H9 (cell line): Measurements from ENCODE around the gene SLC39A10. TPM values are rescaled to one million over a fixed set of nuclear protein-coding genes. Genes with fewer than 3 reads are reported as not detected.

Experiments used
- DNase-seq: peaks from one replicate; pipeline ENCODE4 v3.0.0-alpha.2; 2017
- H2AFZ ChIP-seq: one replicate; pipeline ENCODE4 v1.6.1; 2013; ENCODE audit warnings: mild to moderate bottlenecking, low read length, control low read depth, moderate library complexity
- H2AK5ac ChIP-seq: 2 replicates; pipeline ENCODE4 v1.6.1; 2013; ENCODE audit warnings: low read length, control low read depth, mixed read lengths; ENCODE audit not compliant: insufficient read length
- H2BK120ac ChIP-seq: one replicate; pipeline ENCODE4 v1.6.1; 2013; ENCODE audit warnings: low read depth, mild to moderate bottlenecking, low read length, control low read depth, inconsistent platforms; ENCODE audit not compliant: poor library complexity, severe bottlenecking
- H2BK12ac ChIP-seq: 2 replicates; pipeline ENCODE4 v1.6.1; 2013; ENCODE audit warnings: low read length, control low read depth, mixed read lengths, low read depth; ENCODE audit not compliant: insufficient read length
- H2BK15ac ChIP-seq: 2 replicates; pipeline ENCODE4 v1.6.1; 2013; ENCODE audit warnings: low read depth, low read length, control low read depth
- H2BK20ac ChIP-seq: one replicate; pipeline ENCODE4 v1.6.1; 2013; ENCODE audit warnings: low read depth, mild to moderate bottlenecking, low read length, control low read depth, inconsistent platforms; ENCODE audit not compliant: poor library complexity, severe bottlenecking
- H2BK5ac ChIP-seq: 2 replicates; pipeline ENCODE4 v1.6.1; 2013; ENCODE audit warnings: low read length, control low read depth, mixed read lengths; ENCODE audit not compliant: insufficient read length
- H3K14ac ChIP-seq: 2 replicates; pipeline ENCODE4 v1.6.1; 2013; ENCODE audit warnings: low read length, control low read depth; ENCODE audit not compliant: insufficient read depth
- H3K18ac ChIP-seq: 2 replicates; pipeline ENCODE4 v1.6.1; 2013; ENCODE audit warnings: low read depth, mild to moderate bottlenecking, mixed read lengths, low read length, control low read depth; ENCODE audit not compliant: insufficient read length
- H3K23ac ChIP-seq: 2 replicates; pipeline ENCODE4 v1.6.1; 2013; ENCODE audit warnings: low read length, control low read depth, mixed read lengths, low read depth; ENCODE audit not compliant: insufficient read length
- H3K23me2 ChIP-seq: 2 replicates; pipeline ENCODE4 v1.6.1; 2013; ENCODE audit warnings: low read depth, mild to moderate bottlenecking, mixed read lengths, low read length, control low read depth; ENCODE audit not compliant: insufficient read length, poor library complexity, severe bottlenecking
- H3K27ac ChIP-seq: 2 replicates; pipeline ENCODE4 v1.5.1; 2013; ENCODE audit warnings: low read length, control low read depth, mixed read lengths, low read depth; ENCODE audit not compliant: insufficient read length
- H3K27me3 ChIP-seq: 2 replicates; pipeline ENCODE4 v1.6.1; 2013; ENCODE audit warnings: low read length, control low read depth, inconsistent platforms; ENCODE audit not compliant: insufficient read depth
- H3K4ac ChIP-seq: 2 replicates; pipeline ENCODE4 v1.6.1; 2013; ENCODE audit warnings: low read depth, mild to moderate bottlenecking, control low read depth, inconsistent platforms, low read length, moderate library complexity
- H3K4me1 ChIP-seq: 2 replicates; pipeline ENCODE4 v1.6.1; 2013; ENCODE audit warnings: low read length, control low read depth, inconsistent platforms; ENCODE audit not compliant: insufficient read depth
- H3K4me2 ChIP-seq: 2 replicates; pipeline ENCODE4 v1.6.1; 2013; ENCODE audit warnings: low read length, control low read depth, mixed read lengths; ENCODE audit not compliant: insufficient read length, insufficient read depth
- H3K56ac ChIP-seq: 2 replicates; pipeline ENCODE4 v1.6.1; 2013; ENCODE audit warnings: low read depth, mild to moderate bottlenecking, mixed read lengths, low read length, control low read depth; ENCODE audit not compliant: insufficient read length
- H3K79me1 ChIP-seq: 2 replicates; pipeline ENCODE4 v1.6.1; 2013; ENCODE audit warnings: low read depth, mild to moderate bottlenecking, moderate library complexity, low read length, control low read depth, inconsistent platforms; ENCODE audit not compliant: insufficient read depth, poor library complexity, severe bottlenecking
- H3K79me2 ChIP-seq: 2 replicates; pipeline ENCODE4 v1.6.1; 2013; ENCODE audit warnings: low read length, control low read depth, inconsistent platforms; ENCODE audit not compliant: insufficient read depth
- H3K9ac ChIP-seq: 2 replicates; pipeline ENCODE4 v1.6.1; 2013; ENCODE audit warnings: low read length, control low read depth, mixed read lengths; ENCODE audit not compliant: insufficient read length; ENCODE audit errors: extremely low read depth
- H3K9me3 ChIP-seq: one replicate; pipeline ENCODE4 v1.6.1; 2013; ENCODE audit warnings: low read depth, low read length, inconsistent platforms; ENCODE audit not compliant: control insufficient read depth
- H3T11ph ChIP-seq: one replicate; pipeline ENCODE4 v1.6.1; 2013; ENCODE audit warnings: mild to moderate bottlenecking, low read length, control low read depth, inconsistent platforms
- H4K20me1 ChIP-seq: one replicate; pipeline ENCODE4 v1.6.1; 2013; ENCODE audit not compliant: control insufficient read depth, insufficient read length, insufficient read depth
- H4K5ac ChIP-seq: 2 replicates; pipeline ENCODE4 v1.6.1; 2013; ENCODE audit warnings: low read depth, mild to moderate bottlenecking, mixed read lengths, low read length, control low read depth; ENCODE audit not compliant: insufficient read length
- H4K8ac ChIP-seq: replicated peaks from 2 replicates; pipeline ENCODE4 v1.6.1; 2013; ENCODE audit warnings: low read length, control low read depth, mixed read lengths, low read depth; ENCODE audit not compliant: insufficient read length
- H4K91ac ChIP-seq: 2 replicates; pipeline ENCODE4 v1.6.1; 2013; ENCODE audit warnings: low read depth, mild to moderate bottlenecking, moderate library complexity, mixed read lengths, low read length, control low read depth; ENCODE audit not compliant: insufficient read length
- H3K27ac Mint-ChIP-seq, 3 experiments: 2 replicates in 2 of 3; 3 replicates in 1 of 3; pipeline ENCODE4 v1.8.0; 2020 to 2021; ENCODE audit warnings: mixed read lengths in 3 of 3, mild to moderate bottlenecking in 1 of 3, moderate library complexity in 1 of 3
- H3K27me3 Mint-ChIP-seq: 2 replicates; pipeline ENCODE4 v1.8.0; 2021; ENCODE audit warnings: low read depth, mild to moderate bottlenecking, moderate library complexity, mixed read lengths
- H3K36me3 Mint-ChIP-seq, 3 experiments: 2 replicates in 2 of 3; 3 replicates in 1 of 3; pipeline ENCODE4 v1.8.0; 2020 to 2021; ENCODE audit warnings: low read depth in 3 of 3, mixed read lengths in 3 of 3; ENCODE audit not compliant: insufficient read depth in 1 of 3
- H3K4me1 Mint-ChIP-seq, 2 experiments: 2 replicates each; pipeline ENCODE4 v1.8.0; 2020; ENCODE audit warnings: mixed read lengths in 2 of 2
- H3K4me3 Mint-ChIP-seq, 2 experiments: 2 replicates in 1 of 2; 3 replicates in 1 of 2; pipeline ENCODE4 v1.8.0; 2020 to 2021; ENCODE audit warnings: mild to moderate bottlenecking in 2 of 2, mixed read lengths in 2 of 2, moderate library complexity in 1 of 2
- H3K9me3 Mint-ChIP-seq, 2 experiments: 2 replicates in 1 of 2; 3 replicates in 1 of 2; pipeline ENCODE4 v1.8.0; 2020; ENCODE audit warnings: mild to moderate bottlenecking in 2 of 2, mixed read lengths in 2 of 2, moderate library complexity in 1 of 2
- WGBS: extraction: QIAGEN DNeasy Blood & Tissue Kit; methylation state at CpG from one replicate; pipeline ENCODE4 v1.1.7; 2013; ENCODE audit warnings: missing lambda C conversion rate, low lambda C conversion rate, mixed read lengths; ENCODE audit not compliant: insufficient read length; ENCODE audit errors: extremely low coverage; 5-methylcytosine and 5-hydroxymethylcytosine counted together
- total RNA-seq: library from RNA; stranded (reverse); gene quantifications from 2 replicates; pipeline ENCODE4 v1.2.1, GENCODE V29; 2021
- TF ChIP-seq, protein P1 (sequence below): fragments of 200-600 bp; sonication (generic); conservative IDR thresholded peaks from 3 replicates; pipeline ENCODE4 v1.8.0; 2021; ENCODE audit warnings: antibody characterized with exemption, mild to moderate bottlenecking

Gene SLC39A10
- total RNA-seq, 1 experiment from 2014 or later = 161 TPM

- no peaks in the 10 kb centered on the region for H3K27me3 Mint-ChIP-seq
Observed at GRCh38 chr2:195632856-195633572, 24.0 kb upstream of the SLC39A10 start.

More at GRCh38 chr2:195632856-195633572, 24.0 kb upstream of the SLC39A10 start:
- H3K14ac ChIP-seq = 0 out of 2 replicates have a peak overlapping the region, but pooled peaks have one; percentile 21
- H2BK5ac ChIP-seq = no peak overlapping the region
- Mint-ChIP-seq H3K36me3 (peaks cover 4 to 10% (median 8%) of the 10 kb centered on the region in 3 experiments; a peak in 6 of 7 replicates), H3K4me1 (peaks cover 6% of the 10 kb centered on the region in 2 experiments), H3K9me3 (peaks cover 0 to 5% of the 10 kb centered on the region in 2 experiments; a peak in 3 of 5 replicates), H3K27ac (peak overlapping the region in 2 of 3 experiments; percentile 16 to 53; a peak in 3 of 7 replicates), H3K4me3 (no peak overlapping the region)
- H2BK12ac ChIP-seq = no peak overlapping the region
- no peaks in the 10 kb centered on the region for H3K23me2 ChIP-seq
- H3K79me2 ChIP-seq = no peaks in the 10 kb centered on the region; the same call in 1 of the 2 replicates
- H3K18ac ChIP-seq = no peak overlapping the region
- H2AFZ ChIP-seq = no peak overlapping the region
- TF ChIP-seq, protein P1, sequence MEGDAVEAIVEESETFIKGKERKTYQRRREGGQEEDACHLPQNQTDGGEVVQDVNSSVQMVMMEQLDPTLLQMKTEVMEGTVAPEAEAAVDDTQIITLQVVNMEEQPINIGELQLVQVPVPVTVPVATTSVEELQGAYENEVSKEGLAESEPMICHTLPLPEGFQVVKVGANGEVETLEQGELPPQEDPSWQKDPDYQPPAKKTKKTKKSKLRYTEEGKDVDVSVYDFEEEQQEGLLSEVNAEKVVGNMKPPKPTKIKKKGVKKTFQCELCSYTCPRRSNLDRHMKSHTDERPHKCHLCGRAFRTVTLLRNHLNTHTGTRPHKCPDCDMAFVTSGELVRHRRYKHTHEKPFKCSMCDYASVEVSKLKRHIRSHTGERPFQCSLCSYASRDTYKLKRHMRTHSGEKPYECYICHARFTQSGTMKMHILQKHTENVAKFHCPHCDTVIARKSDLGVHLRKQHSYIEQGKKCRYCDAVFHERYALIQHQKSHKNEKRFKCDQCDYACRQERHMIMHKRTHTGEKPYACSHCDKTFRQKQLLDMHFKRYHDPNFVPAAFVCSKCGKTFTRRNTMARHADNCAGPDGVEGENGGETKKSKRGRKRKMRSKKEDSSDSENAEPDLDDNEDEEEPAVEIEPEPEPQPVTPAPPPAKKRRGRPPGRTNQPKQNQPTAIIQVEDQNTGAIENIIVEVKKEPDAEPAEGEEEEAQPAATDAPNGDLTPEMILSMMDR = no peak
- H3K23ac ChIP-seq = no peak overlapping the region
- H3K4me1 ChIP-seq = peaks cover 6% of the 10 kb centered on the region
- H2AK5ac ChIP-seq = no peak overlapping the region
- no peaks in the 10 kb centered on the region for H3K27me3 ChIP-seq
- H3K9ac ChIP-seq = no peak overlapping the region
- DNase-seq = no peak
- H3K56ac ChIP-seq = no peak overlapping the region
- no peak overlapping the region for H4K5ac ChIP-seq
- no peak overlapping the region for H2BK15ac ChIP-seq
- H3K27ac ChIP-seq = no peak overlapping the region
- H3K9me3 ChIP-seq = no peaks in the 10 kb centered on the region
- H4K8ac ChIP-seq = no peak overlapping the region
- no peak overlapping the region for H2BK20ac ChIP-seq
- no peak overlapping the region for H4K91ac ChIP-seq
- no peak overlapping the region for H3T11ph ChIP-seq
- no peak overlapping the region for H2BK120ac ChIP-seq
- no peak overlapping the region for H3K4me2 ChIP-seq
- no peaks in the 10 kb centered on the region for H4K20me1 ChIP-seq
- no peak overlapping the region for H3K4ac ChIP-seq
- WGBS = no CpG with 5 or more reads among the region's 10 CpGs
- no peaks in the 10 kb centered on the region for H3K79me1 ChIP-seq
